ENCODE results near the gene C1QL2. TPM values are rescaled to one million over a fixed set of nuclear protein-coding genes. Genes with fewer than 3 reads are reported as not detected.

The C1QL2 gene
- total and polyA plus RNA-seq, 2 experiments from 2014 or later, result 0.69 to 0.87 TPM

GRCh38 chr2:119116411-119117295 is 41.9 kb downstream of the C1QL2 start (continued):
- TF ChIP-seq REST (IDR thresholded peaks at IDR 0.05; ENCODE audit: unreplicated experiment) (no peak), EZH2phosphoT487 (IDR thresholded peaks at IDR 0.05; ENCODE audit: unreplicated experiment) (no peak)

DNA sequence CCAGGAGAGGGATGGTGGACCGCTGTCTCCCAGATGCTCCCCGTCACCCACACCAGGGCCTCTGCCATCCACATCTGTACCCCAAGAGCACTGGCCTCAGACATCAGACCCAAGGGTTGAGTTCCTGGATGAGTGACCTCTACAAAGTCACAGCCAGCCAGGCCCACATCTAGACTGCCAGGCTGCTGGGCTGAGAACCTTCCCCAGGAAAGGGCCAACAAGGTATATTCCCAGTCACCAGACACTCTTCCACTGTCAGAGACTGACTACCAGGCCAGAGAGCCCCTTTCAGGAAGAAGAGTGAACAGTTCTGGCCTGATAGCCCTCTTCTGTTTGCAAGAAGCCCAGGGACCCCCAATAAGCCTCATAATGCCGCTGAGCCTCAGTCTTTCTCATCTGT is 44.3 kb downstream of the C1QL2 start:
- no peak for ATAC-seq
- no peak overlapping the region for H3K4me3 ChIP-seq
- no peak overlapping the region for H3K4me2 ChIP-seq
- Mint-ChIP-seq H3K27me3 (ENCODE audit: insufficient read depth, low read depth, poor library complexity) (peaks cover 16% of the 10 kb centered on the region), H3K9me3 (peaks cover 28% of the 10 kb centered on the region), H3K4me3 (no peak overlapping the region), H3K36me3 (ENCODE audit: low read depth) (peaks cover 21% of the 10 kb centered on the region), H3K4me1 (peaks cover 68% of the 10 kb centered on the region), H3K27ac (no peak overlapping the region)
- H3K4me1 ChIP-seq (ENCODE audit: insufficient read depth), result peaks cover 33% of the 10 kb centered on the region
- H3K9me2 ChIP-seq (ENCODE audit: insufficient read depth), result peaks cover 11% of the 10 kb centered on the region; the same call in 1 of the 2 replicates
- H4K20me1 ChIP-seq (replicated peaks; ENCODE audit: insufficient read depth), result no peaks in the 10 kb centered on the region
- H3K36me3 ChIP-seq (ENCODE audit: insufficient read depth), result peaks cover 10% of the 10 kb centered on the region; the same call in 1 of the 2 replicates
- H3K27ac ChIP-seq (ENCODE audit: low read depth), result no peak overlapping the region
- no peak overlapping the region for H2AFZ ChIP-seq
- H3K79me2 ChIP-seq (replicated peaks; ENCODE audit: insufficient read depth), result no peaks in the 10 kb centered on the region
- peaks cover 5% of the 10 kb centered on the region; the same call in 1 of the 2 replicates for H3F3A ChIP-seq (replicated peaks; ENCODE audit: low read depth)
- DNase-seq (ENCODE audit: low spot score), result no peak
- no peaks in the 10 kb centered on the region for H3K27me3 ChIP-seq (ENCODE audit: insufficient read depth)
- no peak for TF ChIP-seq CREB1 (CRISPR knock-in tag; IDR thresholded peaks at IDR 0.05; ENCODE audit: low read depth)
- no peak for TF ChIP-seq EZH2phosphoT487 (IDR thresholded peaks at IDR 0.05; ENCODE audit: unreplicated experiment)
- no peak for TF ChIP-seq JUNB (IDR thresholded peaks at IDR 0.05; ENCODE audit: unreplicated experiment)
- TF ChIP-seq NANOG (IDR thresholded peaks at IDR 0.05; ENCODE audit: borderline replicate concordance), result no peak
- no peak for TF ChIP-seq REST (IDR thresholded peaks at IDR 0.05; ENCODE audit: unreplicated experiment)
- TF ChIP-seq POLR2AphosphoS5 (IDR thresholded peaks at IDR 0.05; ENCODE audit: low read depth), result no peak
- TF ChIP-seq ZNF331 (CRISPR knock-in tag; IDR thresholded peaks at IDR 0.05; ENCODE audit: low read depth), result no peak
- TF ChIP-seq, protein P1, sequence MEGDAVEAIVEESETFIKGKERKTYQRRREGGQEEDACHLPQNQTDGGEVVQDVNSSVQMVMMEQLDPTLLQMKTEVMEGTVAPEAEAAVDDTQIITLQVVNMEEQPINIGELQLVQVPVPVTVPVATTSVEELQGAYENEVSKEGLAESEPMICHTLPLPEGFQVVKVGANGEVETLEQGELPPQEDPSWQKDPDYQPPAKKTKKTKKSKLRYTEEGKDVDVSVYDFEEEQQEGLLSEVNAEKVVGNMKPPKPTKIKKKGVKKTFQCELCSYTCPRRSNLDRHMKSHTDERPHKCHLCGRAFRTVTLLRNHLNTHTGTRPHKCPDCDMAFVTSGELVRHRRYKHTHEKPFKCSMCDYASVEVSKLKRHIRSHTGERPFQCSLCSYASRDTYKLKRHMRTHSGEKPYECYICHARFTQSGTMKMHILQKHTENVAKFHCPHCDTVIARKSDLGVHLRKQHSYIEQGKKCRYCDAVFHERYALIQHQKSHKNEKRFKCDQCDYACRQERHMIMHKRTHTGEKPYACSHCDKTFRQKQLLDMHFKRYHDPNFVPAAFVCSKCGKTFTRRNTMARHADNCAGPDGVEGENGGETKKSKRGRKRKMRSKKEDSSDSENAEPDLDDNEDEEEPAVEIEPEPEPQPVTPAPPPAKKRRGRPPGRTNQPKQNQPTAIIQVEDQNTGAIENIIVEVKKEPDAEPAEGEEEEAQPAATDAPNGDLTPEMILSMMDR (conservative IDR thresholded peaks at IDR 0.05; ENCODE audit: low read depth in 2 of 2), result no peak
- TF ChIP-seq, protein P2, sequence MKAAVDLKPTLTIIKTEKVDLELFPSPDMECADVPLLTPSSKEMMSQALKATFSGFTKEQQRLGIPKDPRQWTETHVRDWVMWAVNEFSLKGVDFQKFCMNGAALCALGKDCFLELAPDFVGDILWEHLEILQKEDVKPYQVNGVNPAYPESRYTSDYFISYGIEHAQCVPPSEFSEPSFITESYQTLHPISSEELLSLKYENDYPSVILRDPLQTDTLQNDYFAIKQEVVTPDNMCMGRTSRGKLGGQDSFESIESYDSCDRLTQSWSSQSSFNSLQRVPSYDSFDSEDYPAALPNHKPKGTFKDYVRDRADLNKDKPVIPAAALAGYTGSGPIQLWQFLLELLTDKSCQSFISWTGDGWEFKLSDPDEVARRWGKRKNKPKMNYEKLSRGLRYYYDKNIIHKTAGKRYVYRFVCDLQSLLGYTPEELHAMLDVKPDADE (IDR thresholded peaks at IDR 0.05), result no peak
- TF ChIP-seq ZNF114 (CRISPR knock-in tag; IDR thresholded peaks at IDR 0.05), result no peak

Data from GM23338 (cell line).